GM23338 (cell line): ENCODE results near the gene CCDC85B.

Source experiments
- CREB1 ChIP-seq: fragments of 250-450 bp; sonication (Bioruptor Pico); IDR thresholded peaks from 2 replicates; pipeline ENCODE4 v1.5.0; 2020; ENCODE audit warnings: low read depth, mild to moderate bottlenecking, moderate library complexity
- EZH2 ChIP-seq: fragments of 200-600 bp; sonication (generic); IDR thresholded peaks from one replicate; pipeline ENCODE4 v1.8.0; 2017; ENCODE audit warnings: antibody characterized with exemption, mild to moderate bottlenecking, low read depth; ENCODE audit not compliant: unreplicated experiment
- EZH2phosphoT487 ChIP-seq: fragments of 200-600 bp; sonication (generic); IDR thresholded peaks from one replicate; pipeline ENCODE4 v1.8.1; 2018; ENCODE audit warnings: antibody characterized with exemption; ENCODE audit not compliant: unreplicated experiment
- JUNB ChIP-seq: IDR thresholded peaks from one replicate; pipeline ENCODE4 v1.6.1; 2016; ENCODE audit warnings: antibody characterized with exemption; ENCODE audit not compliant: unreplicated experiment
- NANOG ChIP-seq: IDR thresholded peaks from 2 replicates; pipeline ENCODE4 v1.6.1; 2016; ENCODE audit warnings: antibody characterized with exemption, borderline replicate concordance
- POLR2AphosphoS5 ChIP-seq: IDR thresholded peaks from 2 replicates; pipeline ENCODE4 v1.6.1; 2016; ENCODE audit warnings: antibody characterized with exemption, low read depth
- STAT1 ChIP-seq: IDR thresholded peaks from one replicate; pipeline ENCODE4 v1.6.1; 2016; ENCODE audit warnings: antibody characterized with exemption; ENCODE audit not compliant: unreplicated experiment
- ZNF331 ChIP-seq: fragments of 250-450 bp; sonication (Bioruptor Pico); IDR thresholded peaks from 2 replicates; pipeline ENCODE4 v1.5.0; 2020; ENCODE audit warnings: low read depth, mild to moderate bottlenecking, moderate library complexity
- TF ChIP-seq, protein P1 (sequence below), 2 experiments: fragments of 200-600 bp in 1 of 2; sonication (generic) in 1 of 2; conservative IDR thresholded peaks; 2 replicates each; pipeline versions ENCODE4 v1.5.1 to v1.6.1; 2016 to 2017; ENCODE audit warnings: antibody characterized with exemption in 2 of 2, low read depth in 2 of 2, mild to moderate bottlenecking in 2 of 2, moderate library complexity in 1 of 2
- TF ChIP-seq, protein P2 (sequence below): IDR thresholded peaks from one replicate; pipeline ENCODE4 v1.6.1; 2018; ENCODE audit warnings: antibody characterized with exemption; ENCODE audit not compliant: unreplicated experiment

GRCh38 chr11:65897020-65897471 is 6.6 kb downstream of the CCDC85B start:
- TF ChIP-seq NANOG, result no peak
- TF ChIP-seq, protein P1, sequence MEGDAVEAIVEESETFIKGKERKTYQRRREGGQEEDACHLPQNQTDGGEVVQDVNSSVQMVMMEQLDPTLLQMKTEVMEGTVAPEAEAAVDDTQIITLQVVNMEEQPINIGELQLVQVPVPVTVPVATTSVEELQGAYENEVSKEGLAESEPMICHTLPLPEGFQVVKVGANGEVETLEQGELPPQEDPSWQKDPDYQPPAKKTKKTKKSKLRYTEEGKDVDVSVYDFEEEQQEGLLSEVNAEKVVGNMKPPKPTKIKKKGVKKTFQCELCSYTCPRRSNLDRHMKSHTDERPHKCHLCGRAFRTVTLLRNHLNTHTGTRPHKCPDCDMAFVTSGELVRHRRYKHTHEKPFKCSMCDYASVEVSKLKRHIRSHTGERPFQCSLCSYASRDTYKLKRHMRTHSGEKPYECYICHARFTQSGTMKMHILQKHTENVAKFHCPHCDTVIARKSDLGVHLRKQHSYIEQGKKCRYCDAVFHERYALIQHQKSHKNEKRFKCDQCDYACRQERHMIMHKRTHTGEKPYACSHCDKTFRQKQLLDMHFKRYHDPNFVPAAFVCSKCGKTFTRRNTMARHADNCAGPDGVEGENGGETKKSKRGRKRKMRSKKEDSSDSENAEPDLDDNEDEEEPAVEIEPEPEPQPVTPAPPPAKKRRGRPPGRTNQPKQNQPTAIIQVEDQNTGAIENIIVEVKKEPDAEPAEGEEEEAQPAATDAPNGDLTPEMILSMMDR (conservative IDR thresholded peaks at IDR 0.05; ENCODE audit: low read depth in 2 of 2), result no peak
- no peak for TF ChIP-seq CREB1 (CRISPR knock-in tag)
- TF ChIP-seq, protein P2, sequence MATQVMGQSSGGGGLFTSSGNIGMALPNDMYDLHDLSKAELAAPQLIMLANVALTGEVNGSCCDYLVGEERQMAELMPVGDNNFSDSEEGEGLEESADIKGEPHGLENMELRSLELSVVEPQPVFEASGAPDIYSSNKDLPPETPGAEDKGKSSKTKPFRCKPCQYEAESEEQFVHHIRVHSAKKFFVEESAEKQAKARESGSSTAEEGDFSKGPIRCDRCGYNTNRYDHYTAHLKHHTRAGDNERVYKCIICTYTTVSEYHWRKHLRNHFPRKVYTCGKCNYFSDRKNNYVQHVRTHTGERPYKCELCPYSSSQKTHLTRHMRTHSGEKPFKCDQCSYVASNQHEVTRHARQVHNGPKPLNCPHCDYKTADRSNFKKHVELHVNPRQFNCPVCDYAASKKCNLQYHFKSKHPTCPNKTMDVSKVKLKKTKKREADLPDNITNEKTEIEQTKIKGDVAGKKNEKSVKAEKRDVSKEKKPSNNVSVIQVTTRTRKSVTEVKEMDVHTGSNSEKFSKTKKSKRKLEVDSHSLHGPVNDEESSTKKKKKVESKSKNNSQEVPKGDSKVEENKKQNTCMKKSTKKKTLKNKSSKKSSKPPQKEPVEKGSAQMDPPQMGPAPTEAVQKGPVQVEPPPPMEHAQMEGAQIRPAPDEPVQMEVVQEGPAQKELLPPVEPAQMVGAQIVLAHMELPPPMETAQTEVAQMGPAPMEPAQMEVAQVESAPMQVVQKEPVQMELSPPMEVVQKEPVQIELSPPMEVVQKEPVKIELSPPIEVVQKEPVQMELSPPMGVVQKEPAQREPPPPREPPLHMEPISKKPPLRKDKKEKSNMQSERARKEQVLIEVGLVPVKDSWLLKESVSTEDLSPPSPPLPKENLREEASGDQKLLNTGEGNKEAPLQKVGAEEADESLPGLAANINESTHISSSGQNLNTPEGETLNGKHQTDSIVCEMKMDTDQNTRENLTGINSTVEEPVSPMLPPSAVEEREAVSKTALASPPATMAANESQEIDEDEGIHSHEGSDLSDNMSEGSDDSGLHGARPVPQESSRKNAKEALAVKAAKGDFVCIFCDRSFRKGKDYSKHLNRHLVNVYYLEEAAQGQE, result no peak
- no peak for TF ChIP-seq EZH2phosphoT487
- TF ChIP-seq POLR2AphosphoS5, result no peak
- no peak for TF ChIP-seq JUNB
- TF ChIP-seq EZH2, result no peak
- no peak for TF ChIP-seq STAT1
- TF ChIP-seq ZNF331 (CRISPR knock-in tag), result no peak
